NCI-H2081 treated with DMSO at 0.1 percent for 48 hours (cell line): ENCODE results near the gene TMPRSS7.

Experiments
- DNase-seq: peaks from one replicate; lab custom pipeline; 2025; lab: John Stamatoyannopoulos, UW

The TMPRSS7 gene

GRCh38 chr3:112101916-112102315 lies 67.4 kb downstream of the TMPRSS7 start:
- no peak for DNase-seq

- no peak for DNase-seq
Measured at GRCh38 chr3:112104774-112105173, 70.2 kb downstream of the TMPRSS7 start.

GRCh38 chr3:112109322-112109721 lies 74.8 kb downstream of the TMPRSS7 start:
- DNase-seq: peak; percentile 25

GRCh38 chr3:112111785-112112402 lies 77.4 kb downstream of the TMPRSS7 start:
- DNase-seq: no peak

- DNase-seq: no peak
Measured at GRCh38 chr3:112114576-112115160, 80.1 kb downstream of the TMPRSS7 start.

GRCh38 chr3:112115161-112115739 lies 80.7 kb downstream of the TMPRSS7 start:
- no peak for DNase-seq

GRCh38 chr3:112115806-112116383 lies 81.4 kb downstream of the TMPRSS7 start:
- no peak for DNase-seq

GRCh38 chr3:112116748-112117186 lies 82.2 kb downstream of the TMPRSS7 start:
- no peak for DNase-seq

- no peak for DNase-seq
Measured at GRCh38 chr3:112117415-112117814, 82.9 kb downstream of the TMPRSS7 start.

GRCh38 chr3:112117841-112118571 lies 83.5 kb downstream of the TMPRSS7 start:
- no peak for DNase-seq

- DNase-seq: no peak
Measured at GRCh38 chr3:112119962-112120836, 85.7 kb downstream of the TMPRSS7 start.

GRCh38 chr3:112121577-112122547 lies 87.3 kb downstream of the TMPRSS7 start:
- no peak for DNase-seq

- DNase-seq: no peak
Measured at GRCh38 chr3:112122870-112123269, 88.3 kb downstream of the TMPRSS7 start.

GRCh38 chr3:112123548-112123947 lies 89.0 kb downstream of the TMPRSS7 start:
- no peak for DNase-seq

- no peak for DNase-seq
Measured at GRCh38 chr3:112124907-112125607, 90.5 kb downstream of the TMPRSS7 start.

GRCh38 chr3:112126511-112126911 lies 92.0 kb downstream of the TMPRSS7 start:
- DNase-seq: no peak

- DNase-seq: no peak
Measured at GRCh38 chr3:112127522-112128494, 93.3 kb downstream of the TMPRSS7 start.
